IPS-20b (cell line): ENCODE results near the gene TSPEAR.

ENCODE experiments used
- H3K27ac ChIP-seq: one replicate; pipeline ENCODE4 v1.5.1; 2013; ENCODE audit warnings: low read length
- H3K27me3 ChIP-seq: 2 replicates; pipeline ENCODE4 v1.6.1; 2013; ENCODE audit warnings: mild to moderate bottlenecking, low read length, inconsistent platforms; ENCODE audit not compliant: insufficient read depth
- H3K36me3 ChIP-seq: 2 replicates; pipeline ENCODE4 v1.6.1; 2013; ENCODE audit warnings: low read depth, mild to moderate bottlenecking, inconsistent platforms, low read length, moderate library complexity; ENCODE audit not compliant: insufficient read depth
- H3K4me1 ChIP-seq: 2 replicates; pipeline ENCODE4 v1.6.1; 2013; ENCODE audit warnings: mild to moderate bottlenecking, control low read depth, inconsistent platforms, low read length, moderate library complexity; ENCODE audit not compliant: insufficient read depth
- H3K4me3 ChIP-seq: 2 replicates; pipeline ENCODE4 v1.5.1; 2013; ENCODE audit warnings: mild to moderate bottlenecking, low read length, inconsistent platforms
- H3K9ac ChIP-seq: 2 replicates; pipeline ENCODE4 v1.6.1; 2013; ENCODE audit warnings: low read depth, mild to moderate bottlenecking, inconsistent platforms, low read length, moderate library complexity
- H3K9me3 ChIP-seq: 2 replicates; pipeline ENCODE4 v1.6.1; 2013; ENCODE audit warnings: mild to moderate bottlenecking, low read depth, low read length, inconsistent platforms; ENCODE audit not compliant: insufficient read depth

Gene TSPEAR

DNA sequence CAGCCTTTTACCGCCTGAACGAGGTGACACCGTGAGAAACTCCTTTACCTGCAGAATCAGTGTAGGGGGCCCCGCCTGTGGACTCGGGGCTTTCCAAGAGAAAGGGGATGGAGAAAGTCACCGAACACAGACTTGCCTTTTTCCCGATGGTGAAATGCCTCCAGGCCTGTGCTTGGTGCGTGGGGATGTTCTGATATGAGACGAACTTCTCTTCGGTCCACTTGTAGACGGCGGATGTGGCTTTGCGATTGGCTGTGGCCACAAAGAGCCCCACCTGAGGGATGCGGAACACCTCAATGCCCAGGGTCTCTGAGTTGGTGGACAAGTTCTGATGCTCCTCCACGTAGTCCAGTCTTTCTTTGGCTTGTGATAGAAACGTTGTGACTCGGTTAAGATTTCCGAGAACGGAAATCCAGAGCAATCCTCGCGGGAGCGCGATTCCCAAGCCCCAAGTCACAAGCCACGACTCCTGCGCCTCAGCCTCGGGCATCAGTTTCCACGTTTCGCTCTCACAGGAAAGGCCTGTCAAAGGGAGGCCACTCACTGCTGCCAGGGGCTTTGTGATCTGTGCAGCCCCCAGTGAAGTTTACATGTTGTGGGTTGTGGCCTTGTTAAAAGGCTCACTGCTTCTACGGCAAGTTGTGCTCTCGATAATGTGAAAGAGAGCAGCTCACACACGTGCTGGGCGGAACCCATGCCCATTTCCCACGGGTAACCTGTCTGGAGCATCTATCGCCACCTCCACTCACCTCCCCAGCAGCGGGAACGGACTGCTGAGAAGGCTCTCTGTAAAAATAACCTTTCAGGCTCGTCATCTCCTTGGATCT is 184.0 kb downstream of the TSPEAR start:
- Histone ChIP-seq H3K27me3 (no peaks in the 10 kb centered on the region), H3K9ac (no peak overlapping the region), H3K4me1 (no peaks in the 10 kb centered on the region), H3K27ac (no peak overlapping the region), H3K9me3 (peaks cover 6% of the 10 kb centered on the region; the same call in 1 of the 2 replicates), H3K36me3 (no peaks in the 10 kb centered on the region), H3K4me3 (no peak overlapping the region)

DNA sequence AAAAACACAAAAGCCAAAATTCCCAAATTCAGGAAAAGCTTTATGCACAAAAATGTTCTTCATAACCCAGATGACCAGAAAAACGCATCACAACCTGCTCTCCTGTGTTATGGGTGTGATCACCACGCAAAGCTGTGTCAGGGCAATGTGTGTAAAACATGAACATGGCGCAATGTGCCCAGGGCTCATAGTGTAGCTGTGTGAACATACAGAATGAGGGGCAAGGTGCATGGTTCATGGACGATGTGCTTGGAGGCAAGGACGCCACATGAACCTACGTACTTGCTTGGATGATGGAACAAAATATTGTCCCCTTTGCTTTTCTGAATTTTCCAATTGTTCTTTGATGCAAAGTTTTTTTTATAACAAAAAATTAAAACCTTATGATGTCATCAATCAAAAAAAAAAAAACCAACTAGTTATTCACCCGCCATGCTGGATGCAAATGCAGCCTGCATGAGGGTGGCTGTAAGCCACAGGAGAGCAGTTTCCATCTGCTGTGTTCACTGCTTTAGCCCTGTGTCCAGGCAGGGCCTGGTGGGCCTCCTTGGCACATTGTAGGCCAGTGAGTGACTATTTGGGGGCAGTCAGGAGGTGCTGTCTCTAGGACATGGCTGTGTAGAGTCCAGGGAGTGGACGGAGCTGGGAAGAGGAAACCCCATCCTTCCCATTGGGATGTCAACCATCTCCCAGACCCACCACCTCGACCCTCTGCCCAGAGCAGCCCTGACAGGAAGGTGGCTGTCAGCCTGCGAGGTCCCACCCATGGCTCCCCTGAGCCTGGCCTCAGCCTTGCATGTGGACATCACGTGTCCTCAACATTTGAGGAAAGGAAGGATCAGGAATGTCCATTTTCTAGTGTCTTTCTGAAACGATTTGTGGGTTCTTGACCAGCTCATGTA is 185.0 kb downstream of the TSPEAR start:
- H3K9me3 ChIP-seq, result peaks cover 6% of the 10 kb centered on the region; the same call in 1 of the 2 replicates
- no peaks in the 10 kb centered on the region for H3K27me3 ChIP-seq
- H3K27ac ChIP-seq, result no peak overlapping the region
- no peaks in the 10 kb centered on the region for H3K4me1 ChIP-seq
- H3K9ac ChIP-seq, result no peak overlapping the region
- H3K4me3 ChIP-seq, result no peak overlapping the region
- no peaks in the 10 kb centered on the region for H3K36me3 ChIP-seq

DNA sequence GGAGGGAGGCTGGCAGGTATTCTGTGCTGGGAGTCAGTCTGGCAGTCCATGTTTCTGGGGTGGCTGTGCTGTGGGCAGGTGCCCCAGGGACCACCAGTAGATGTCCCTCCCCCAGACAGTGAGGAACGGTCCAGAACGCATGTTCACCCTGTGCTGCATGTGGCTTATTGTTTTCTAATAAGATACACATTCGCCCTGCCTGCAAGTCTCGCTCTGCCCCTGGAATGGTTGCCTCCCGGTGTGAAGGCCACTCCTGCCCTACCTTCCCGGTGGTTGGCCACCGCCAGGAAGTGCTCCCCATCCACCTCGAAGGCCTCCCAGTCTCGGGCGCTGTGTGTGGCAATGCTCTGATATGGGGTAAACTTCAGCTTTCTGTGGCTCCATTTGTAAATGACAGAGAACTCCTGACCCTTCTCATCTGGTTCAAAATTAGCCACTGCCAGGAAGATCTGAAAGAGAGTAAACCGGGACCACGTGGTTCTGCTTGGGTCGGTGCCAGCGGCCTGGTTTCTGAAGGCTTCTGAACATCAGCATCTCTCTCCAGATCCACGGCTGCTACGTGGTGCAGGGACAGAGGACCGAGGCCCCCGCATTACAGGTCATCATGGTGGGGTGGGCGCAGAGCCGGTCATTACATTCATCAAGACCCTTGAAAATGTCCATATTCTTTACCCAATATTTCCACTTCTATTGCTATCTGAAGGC is 185.8 kb downstream of the TSPEAR start:
- Histone ChIP-seq H3K36me3 (no peaks in the 10 kb centered on the region), H3K9ac (no peak overlapping the region), H3K4me3 (no peak overlapping the region)

DNA sequence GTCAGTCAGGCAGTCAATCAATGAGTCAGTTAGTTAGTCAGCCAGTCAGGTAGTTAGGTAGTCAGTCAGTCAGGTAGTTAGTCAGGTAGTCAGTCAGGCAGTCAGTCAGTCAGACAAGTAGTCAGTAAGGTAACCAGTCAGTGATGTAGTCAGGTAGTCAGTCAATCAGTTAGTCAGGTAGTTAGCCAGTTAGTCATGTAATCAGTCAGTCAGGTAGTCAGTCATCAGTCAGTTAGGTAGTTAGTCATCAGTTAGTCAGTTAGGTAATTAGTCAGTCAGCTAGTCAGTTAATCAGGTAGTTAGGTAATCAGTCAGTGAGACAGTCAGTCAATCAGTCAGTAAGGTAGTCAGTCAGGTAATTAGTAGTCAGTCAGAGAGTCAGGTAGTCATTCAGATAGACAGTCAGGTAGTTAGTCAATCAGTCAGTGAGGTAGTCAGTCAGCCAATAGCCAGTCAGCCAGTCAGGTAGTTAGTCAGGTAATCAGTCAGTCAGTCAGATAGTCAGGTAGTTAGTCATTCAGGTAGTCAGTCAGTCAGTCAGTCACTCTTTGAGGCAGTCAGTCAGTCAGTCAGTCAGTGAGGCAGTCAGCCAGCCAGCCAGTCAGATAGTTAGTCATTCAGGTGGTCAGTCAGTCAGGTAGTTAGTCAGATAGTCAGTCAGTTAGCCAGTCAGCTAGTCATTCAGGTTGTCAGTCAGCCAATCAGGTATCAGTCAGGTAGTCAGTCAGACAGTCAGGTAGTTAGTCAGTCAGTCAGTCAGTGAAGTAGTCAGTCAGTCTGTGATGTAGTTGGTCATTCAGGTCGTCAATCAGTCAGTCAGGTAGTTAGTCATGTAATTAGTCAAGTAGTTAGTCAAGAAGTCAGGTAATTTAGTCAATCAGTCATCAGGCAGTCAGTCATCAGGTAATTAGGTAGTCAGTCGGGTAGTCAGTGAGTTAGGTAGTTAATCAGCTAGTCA is 186.7 kb downstream of the TSPEAR start:
- H3K36me3 ChIP-seq, result no peaks in the 10 kb centered on the region
- H3K4me3 ChIP-seq, result no peak overlapping the region
- no peaks in the 10 kb centered on the region for H3K27me3 ChIP-seq
- no peak overlapping the region for H3K27ac ChIP-seq
- no peak overlapping the region for H3K9ac ChIP-seq
- peaks cover 6% of the 10 kb centered on the region; the same call in 1 of the 2 replicates for H3K9me3 ChIP-seq
- H3K4me1 ChIP-seq, result no peaks in the 10 kb centered on the region

More for the DNA sequence above, 185.8 kb downstream of the TSPEAR start:
- no peaks in the 10 kb centered on the region for H3K4me1 ChIP-seq
- no peaks in the 10 kb centered on the region for H3K27me3 ChIP-seq
- H3K27ac ChIP-seq, result no peak overlapping the region
- H3K9me3 ChIP-seq, result peaks cover 6% of the 10 kb centered on the region; the same call in 1 of the 2 replicates

DNA sequence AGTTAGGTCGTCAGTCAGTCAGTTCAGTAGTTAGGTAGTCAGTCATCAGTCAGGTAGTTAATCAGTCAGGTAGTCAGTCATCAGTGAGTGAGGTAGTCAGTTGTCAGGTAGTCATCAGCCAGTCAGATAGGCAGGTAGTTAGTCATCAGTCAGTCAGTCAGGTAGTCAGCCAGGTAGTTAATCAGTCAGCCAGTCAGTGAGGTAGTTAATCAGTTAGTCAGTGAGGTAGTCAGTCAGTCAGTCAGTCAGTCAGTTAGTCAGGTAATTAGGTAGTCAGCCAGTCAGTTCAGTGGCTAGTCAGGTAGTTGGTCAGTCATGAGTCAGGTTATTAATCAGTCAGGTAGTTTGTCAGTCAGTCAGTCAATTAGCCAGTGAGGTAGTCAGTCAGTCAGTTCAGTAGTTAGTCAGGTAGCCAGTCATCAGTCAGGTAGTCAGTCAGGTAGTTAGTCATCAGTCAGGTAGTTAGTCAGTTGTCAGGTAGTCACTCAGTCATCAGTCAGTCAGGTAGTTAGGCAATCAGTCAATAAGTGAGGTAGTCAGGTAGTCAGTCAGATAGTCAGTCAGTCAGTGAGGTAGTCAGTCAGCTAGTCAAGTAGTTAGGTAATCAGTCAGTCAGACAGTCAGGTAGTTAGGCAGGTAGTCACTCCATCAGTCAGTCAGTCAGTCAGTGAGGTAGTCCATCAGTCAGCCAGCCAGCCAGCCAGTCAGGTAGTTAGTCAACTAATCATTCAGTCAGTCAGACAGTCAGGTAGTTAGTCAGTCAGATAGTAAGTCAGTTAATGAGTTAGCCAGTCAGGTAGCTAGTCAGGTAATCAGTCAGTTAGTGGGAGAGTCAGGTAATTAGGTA is 187.6 kb downstream of the TSPEAR start:
- Histone ChIP-seq H3K27ac (no peak overlapping the region), H3K4me3 (no peak overlapping the region), H3K36me3 (no peaks in the 10 kb centered on the region), H3K27me3 (no peaks in the 10 kb centered on the region), H3K9ac (no peak overlapping the region), H3K4me1 (no peaks in the 10 kb centered on the region), H3K9me3 (peaks cover 6% of the 10 kb centered on the region; the same call in 1 of the 2 replicates)

DNA sequence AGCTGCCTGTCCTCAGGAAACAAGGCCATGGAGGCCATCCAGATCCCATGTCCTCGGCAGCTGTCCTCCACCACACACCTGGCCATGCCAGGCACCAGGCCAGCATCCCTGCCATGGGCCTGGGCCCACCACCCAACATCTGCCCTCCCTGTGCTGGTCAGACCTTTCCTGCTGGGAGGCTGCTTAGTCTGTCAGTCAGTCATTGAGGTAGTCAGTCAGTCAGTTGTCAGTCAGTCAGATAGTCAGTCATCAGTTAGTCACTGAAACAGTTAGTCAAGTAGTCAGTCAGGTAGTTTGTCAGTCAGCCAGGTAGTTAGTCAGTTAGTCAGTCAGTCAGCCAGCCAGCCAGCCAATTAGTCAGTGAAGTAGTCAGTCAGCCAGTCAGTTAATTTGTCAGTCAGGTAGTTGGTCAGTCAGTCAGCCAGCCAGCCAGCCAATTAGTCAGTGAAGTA is 188.6 kb downstream of the TSPEAR start:
- Histone ChIP-seq H3K27ac (no peak overlapping the region), H3K27me3 (no peaks in the 10 kb centered on the region), H3K4me3 (no peak overlapping the region), H3K4me1 (no peaks in the 10 kb centered on the region), H3K9ac (no peak overlapping the region), H3K9me3 (peaks cover 6% of the 10 kb centered on the region; the same call in 1 of the 2 replicates), H3K36me3 (no peaks in the 10 kb centered on the region)

DNA sequence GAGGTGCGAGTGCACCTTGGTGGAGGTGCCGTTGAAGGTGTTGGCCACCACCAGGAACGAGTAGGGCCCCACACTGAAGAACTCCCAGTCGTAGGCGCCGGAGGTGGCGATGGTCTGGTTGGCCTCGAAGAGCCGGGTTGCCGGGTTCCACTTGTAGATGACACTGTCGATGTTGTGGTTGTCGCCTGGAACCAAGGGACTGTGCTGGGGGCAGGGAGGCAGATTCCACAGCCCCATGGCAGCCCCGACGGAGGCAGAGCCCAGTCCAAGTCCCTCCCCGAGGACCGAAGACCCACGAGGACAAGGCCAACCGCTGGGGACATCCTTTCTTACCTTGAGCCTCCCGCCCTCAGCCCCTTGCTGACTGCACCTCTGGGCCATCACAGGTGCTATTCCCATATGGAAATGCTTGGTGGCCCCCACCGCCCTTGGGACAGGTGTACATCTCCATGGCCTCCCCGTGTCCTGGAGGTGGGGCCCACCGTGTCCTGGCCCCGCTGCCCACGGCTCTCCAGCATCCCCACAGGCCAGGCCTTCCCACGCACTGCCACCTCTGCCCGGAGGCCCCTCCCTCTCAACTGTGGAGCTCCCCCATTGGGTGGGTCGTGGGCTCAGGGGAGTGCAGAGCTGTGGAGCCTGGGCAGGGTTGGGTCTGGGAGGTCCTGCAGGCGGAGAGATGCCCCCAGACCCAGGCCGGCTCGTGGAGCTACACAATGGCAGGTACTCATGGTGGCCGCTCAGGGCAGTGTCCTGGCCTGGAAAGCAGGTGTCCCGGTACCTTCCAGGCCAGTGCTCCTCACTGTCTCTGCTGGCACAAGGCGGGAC is 189.2 kb downstream of the TSPEAR start:
- no peak overlapping the region for H3K27ac ChIP-seq
- no peaks in the 10 kb centered on the region for H3K27me3 ChIP-seq
- no peaks in the 10 kb centered on the region for H3K4me1 ChIP-seq
- H3K36me3 ChIP-seq, result no peaks in the 10 kb centered on the region
- no peak overlapping the region for H3K4me3 ChIP-seq
- H3K9ac ChIP-seq, result no peak overlapping the region
- peaks cover 6% of the 10 kb centered on the region; the same call in 1 of the 2 replicates for H3K9me3 ChIP-seq

DNA sequence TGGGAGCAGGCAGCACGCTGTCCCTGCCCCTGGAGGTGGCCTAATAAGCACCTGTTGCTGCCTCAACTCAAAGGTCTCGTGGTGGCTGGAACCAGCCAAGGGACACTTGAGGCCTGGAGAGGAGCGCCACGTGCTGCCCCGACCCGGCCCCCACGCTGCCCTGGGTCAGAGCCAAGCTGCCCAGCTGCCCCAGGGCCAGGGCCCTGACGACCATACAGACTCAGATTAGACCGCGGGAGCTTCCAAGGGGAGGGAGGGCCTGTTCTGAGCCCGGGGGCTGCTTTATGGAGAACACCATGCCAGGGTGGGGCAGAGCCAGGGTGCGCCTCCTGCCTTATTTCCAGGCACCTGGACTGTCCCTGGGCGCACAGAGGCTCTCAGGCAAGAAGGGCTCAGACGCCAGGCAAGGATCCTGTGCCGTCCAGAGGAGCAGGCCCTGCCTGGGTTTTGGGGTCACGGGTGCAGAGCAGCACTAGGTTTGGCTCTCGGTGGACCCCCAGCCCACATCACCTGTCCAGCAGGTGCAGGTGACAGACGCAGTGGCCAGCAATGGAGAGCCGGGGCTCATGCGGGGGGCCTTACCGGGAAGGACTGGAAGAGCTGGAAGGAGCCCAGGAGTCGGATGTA is 190.0 kb downstream of the TSPEAR start:
- Histone ChIP-seq H3K9ac (no peak overlapping the region), H3K36me3 (no peaks in the 10 kb centered on the region), H3K27me3 (no peaks in the 10 kb centered on the region), H3K27ac (no peak overlapping the region), H3K4me1 (no peaks in the 10 kb centered on the region), H3K4me3 (no peak overlapping the region), H3K9me3 (peaks cover 6% of the 10 kb centered on the region; the same call in 1 of the 2 replicates)
